ENCODE measurements around the gene POLR2E.

The POLR2E gene

GRCh38 chr19:1098177-1099051 is 3.2 kb upstream of the POLR2E start:
- no peak for DNase-seq (ENCODE audit: low read depth in 1 of 2, low spot score in 1 of 2)

- no peak for DNase-seq (ENCODE audit: low read depth in 1 of 2, low spot score in 1 of 2)
These were observed 2.6 kb upstream of the POLR2E start for GRCh38 chr19:1097810-1098176.

- DNase-seq (ENCODE audit: low read depth in 1 of 2, low spot score in 1 of 2): no peak
These were observed 559 bp downstream of the POLR2E start for GRCh38 chr19:1094655-1094977.

DNA sequence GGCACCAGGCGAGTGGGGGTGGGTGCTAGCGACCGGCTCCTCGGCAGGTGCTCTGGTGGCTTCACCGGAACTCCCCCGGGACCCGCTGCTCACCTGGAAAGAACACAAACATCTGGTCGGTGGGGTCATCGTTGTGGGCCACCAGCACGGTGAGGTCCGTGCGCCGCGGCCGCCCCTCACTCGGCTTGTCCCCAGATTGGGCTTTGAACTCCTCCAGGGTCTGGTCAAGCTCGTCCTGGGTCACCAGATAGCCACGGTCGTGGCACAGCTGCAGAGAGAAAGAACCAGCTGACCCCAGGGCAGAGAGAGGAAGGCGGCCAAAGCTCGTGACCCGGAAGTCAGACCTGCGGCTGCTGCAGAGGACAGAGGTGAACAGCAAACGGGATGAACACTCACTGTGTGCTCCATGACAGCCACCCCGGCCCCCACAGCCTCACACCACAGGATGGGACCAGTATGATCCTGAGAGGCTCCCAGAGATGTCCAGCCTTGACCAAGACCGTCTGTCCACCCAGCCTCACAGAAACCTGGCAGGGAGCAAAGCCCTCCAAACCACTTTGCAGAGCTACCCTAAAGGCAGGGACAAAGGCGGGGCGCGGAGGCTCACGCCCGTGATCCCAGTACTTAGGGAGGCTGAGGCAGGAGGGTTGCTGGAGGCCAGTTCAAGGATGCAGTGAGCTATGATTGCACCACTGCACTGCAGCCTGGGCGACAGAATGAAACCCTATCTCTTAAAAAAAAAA is 1.2 kb downstream of the POLR2E start:
- no peak for DNase-seq (ENCODE audit: low read depth in 1 of 2, low spot score in 1 of 2)

- no peak for DNase-seq (ENCODE audit: low read depth in 1 of 2, low spot score in 1 of 2)
These were observed 1.8 kb downstream of the POLR2E start for GRCh38 chr19:1093330-1093729.

DNA sequence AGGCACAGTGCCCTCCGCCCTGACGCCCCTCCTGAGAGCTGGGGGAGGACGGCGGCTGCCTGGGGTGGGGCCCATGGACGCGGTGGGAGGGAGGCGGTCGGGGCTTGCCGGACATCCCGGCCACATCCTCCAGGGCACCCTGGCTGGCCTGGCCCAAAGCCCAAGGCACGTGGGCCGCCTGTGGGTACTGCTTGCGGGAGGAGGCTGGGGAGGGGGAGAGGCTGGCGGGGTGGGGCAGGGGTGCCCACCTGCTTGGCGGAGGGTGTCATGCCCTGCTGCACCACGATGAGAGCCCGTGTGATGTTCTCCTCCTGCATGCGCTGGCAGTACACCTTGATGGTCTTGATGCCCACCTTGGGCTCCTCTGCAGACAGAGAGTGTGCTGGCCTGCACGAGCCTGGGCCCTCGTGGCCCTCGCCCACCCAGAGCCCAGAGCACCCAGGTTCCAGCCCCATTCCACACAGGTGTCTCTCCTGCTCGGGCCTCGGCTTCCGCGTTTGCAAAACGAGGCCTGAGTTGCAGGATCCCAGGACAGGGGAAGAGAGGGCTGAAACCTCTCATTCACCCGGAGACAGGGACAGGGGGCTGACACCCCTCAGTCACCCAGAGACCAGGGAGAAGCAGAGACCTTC is 3.5 kb downstream of the POLR2E start:
- no peak for DNase-seq (ENCODE audit: low read depth in 1 of 2, low spot score in 1 of 2)

GRCh38 chr19:1090731-1091543 is 4.2 kb downstream of the POLR2E start:
- no peak for DNase-seq (ENCODE audit: low read depth in 1 of 2, low spot score in 1 of 2)

DNA sequence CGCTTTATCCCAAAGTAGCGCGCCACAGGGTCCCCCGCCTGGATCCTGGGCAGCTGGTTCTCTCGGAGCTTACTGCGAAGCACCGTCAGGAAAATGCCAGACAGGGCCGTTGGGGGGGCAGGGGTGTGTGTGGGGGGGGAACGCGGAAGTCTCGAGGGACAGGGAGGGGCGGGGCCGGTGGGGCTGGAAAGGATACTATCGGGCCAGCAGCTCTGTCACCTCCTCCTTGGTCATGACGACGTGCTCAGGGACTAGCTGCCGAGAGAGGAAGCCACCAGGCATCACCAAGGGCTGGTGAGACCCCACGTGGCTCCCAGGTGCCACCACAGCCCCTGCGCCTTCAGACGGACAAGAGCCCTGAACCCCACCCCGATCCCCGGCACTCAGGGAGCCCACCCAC is 5.3 kb downstream of the POLR2E start:
- no peak for DNase-seq (ENCODE audit: low read depth in 1 of 2, low spot score in 1 of 2)

DNA sequence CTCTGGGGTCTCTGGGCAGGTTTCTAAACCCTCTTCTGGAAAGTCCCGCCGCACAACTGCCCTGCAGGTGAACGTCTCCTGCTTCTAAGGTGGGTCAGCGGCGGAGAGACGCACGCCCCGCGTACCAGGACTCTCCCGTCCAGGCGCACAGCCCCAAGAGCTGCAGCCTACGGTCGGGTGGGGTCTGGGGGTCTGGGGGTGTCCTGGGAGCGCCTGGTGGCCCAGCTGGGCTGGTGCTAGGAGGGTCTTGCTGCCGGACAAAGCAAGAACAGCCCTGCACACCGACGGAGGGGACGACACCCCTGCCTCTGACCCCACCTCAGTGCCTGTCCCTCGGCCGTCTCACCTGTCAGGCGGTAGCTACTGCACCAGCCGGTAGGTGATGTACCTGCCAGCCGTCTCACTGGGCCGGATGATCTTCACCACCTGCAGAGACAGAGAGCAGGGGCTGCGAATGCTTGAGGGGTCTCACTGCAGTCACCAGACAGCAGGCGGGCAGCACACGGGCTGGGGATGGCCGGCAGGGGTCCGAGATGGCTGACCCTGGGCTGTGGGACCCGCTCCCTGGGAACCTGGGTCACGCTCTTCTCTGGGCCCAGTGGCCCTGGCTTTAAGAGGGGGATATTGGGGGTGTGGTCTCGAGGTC is 5.9 kb downstream of the POLR2E start:
- no peak for DNase-seq (ENCODE audit: low read depth in 1 of 2, low spot score in 1 of 2)

DNA sequence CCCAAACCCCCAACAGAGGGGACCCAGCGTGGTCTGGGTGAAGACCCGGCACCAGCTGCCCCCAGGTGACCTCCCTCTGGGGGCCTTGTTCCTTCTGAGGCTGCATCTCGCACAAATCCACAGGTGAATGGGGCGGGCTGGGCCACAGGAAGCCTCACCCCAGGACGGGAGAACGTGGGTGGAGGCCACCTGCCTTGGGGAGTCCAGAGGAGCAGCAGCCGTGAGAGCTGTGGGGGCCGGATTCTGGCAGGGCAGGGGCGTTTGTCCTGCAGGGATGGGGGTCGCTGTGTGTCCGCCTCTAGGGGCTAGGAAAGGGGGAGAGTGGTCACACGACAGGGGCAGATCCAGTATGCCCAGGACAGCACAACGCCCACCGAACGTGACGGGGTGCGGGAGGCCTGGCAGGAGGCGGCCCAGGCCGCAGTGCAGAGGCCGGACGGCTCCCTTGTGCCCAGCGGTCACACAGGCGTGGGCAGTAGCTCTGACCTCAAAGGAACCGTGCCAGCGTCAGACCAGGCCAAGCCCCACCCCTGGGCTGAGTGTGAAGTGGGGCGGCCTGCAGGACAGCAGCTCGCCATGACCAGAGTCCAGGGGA is 6.7 kb downstream of the POLR2E start:
- DNase-seq (ENCODE audit: low read depth in 1 of 2, low spot score in 1 of 2): no peak

DNA sequence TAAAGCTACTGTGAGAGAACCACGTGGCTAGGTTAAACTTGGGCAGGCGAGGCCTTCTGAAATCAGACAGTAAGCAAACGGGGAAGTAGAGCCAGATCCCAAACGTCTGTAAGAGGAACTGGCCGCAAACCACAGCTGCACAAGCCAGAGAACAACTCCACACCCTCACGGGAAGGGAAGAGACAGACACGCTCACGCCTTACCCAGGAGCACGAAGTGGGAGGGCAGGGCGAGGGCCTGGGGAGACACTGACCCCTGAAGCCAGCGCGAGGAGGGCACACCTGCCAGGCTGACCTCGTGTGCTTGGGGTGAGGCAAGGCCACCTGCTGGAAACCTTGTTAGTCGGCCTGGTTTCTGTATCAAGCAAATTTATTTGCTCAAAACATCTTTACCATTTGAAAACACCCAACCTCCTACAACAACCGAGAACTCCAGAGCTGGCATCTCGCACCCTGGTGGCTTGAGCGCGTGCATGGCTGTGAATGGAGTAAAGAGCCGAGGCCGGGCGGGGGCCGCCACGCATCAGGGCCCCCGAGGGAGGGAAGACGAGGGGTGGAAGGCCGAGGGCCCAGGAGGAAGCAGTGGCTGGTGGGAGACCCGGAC is 7.3 kb downstream of the POLR2E start:
- DNase-seq (ENCODE audit: low read depth in 1 of 2, low spot score in 1 of 2): no peak

DNA sequence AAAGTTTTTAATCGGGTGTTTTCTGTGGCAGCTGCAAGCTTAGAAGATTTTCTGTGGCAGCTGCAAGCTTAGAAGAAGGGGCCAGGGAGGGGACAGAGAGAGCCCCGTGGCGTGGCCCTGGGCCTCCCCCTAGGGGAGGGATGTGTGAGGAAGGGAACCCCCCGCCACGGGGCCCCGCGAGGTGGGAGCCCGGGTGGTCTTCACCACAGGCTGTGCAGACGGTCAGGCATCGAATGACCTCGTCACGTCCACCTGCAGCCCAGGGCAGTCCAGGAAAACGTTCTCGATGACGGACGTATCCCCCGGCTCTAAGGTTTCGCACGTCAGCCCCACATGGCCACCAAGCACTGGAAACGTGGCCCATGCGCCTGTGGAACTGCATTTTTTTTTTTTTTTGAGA is 8.6 kb downstream of the POLR2E start:
- no peak for DNase-seq (ENCODE audit: low read depth in 1 of 2, low spot score in 1 of 2)

DNA sequence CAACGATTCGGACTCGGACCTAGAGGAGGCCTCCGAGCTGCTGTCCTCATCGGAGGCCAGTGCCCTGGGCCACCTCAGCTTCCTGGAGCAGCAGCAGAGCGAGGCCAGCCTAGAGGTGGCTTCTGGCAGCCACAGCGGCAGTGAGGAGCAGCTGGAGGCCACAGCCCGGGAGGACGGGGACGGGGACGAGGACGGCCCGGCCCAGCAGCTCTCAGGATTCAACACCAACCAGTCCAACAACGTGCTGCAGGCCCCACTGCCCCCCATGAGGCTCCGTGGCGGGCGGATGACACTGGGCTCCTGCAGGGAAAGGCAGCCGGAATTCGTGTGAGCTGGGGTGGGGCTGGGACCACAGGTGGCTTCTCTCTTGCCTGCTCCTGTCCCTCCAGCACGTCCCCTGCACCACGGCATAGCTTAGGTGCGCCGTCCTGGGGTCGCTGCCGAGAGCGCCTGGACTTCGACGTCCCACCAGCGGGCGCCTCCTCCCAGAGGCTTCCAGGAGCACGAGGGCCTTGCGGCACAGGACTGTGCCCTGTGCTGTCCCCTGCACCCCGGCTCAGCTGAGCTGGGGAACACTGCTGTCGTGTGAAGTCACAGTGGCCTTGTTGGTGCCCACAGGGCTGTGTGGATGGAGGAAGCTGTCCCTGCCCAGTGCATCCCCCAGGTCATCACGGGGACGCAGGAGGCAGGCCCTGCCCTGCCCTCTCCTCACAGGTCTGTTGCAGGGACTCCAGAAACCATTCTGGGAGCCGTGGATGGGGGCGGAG is 9.3 kb downstream of the POLR2E start:
- no peak for DNase-seq (ENCODE audit: low read depth in 1 of 2, low spot score in 1 of 2)

DNA sequence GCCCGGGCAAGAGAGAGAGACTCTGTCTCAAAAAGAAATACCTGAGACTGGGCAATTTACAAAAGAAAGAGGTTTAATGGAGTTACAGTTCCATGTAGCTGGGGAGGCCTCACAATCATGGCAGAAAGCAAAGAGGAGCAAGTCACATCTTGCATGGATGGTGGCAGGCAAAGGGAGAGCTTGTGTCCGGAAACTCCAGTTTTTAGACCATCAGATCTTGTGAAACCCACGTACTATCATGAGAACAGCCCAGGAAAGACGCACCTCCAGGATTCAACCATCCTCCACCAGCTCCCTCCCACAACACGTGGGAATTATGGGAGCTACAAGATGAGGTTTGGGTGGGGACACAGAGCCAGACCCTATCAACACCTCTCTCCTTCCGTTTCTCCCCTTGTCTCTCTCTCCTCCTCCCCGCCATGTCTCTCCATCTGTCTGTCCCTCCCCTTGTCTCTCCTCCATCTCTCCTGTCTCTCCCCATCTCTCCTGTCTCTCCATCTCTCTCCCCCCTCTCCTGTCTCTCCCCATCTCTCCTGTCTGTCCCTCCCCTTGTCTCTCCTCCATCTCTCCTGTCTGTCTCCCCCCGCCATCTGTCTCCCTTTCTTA is 10.0 kb downstream of the POLR2E start:
- DNase-seq (ENCODE audit: low read depth in 1 of 2, low spot score in 1 of 2): no peak

DNA sequence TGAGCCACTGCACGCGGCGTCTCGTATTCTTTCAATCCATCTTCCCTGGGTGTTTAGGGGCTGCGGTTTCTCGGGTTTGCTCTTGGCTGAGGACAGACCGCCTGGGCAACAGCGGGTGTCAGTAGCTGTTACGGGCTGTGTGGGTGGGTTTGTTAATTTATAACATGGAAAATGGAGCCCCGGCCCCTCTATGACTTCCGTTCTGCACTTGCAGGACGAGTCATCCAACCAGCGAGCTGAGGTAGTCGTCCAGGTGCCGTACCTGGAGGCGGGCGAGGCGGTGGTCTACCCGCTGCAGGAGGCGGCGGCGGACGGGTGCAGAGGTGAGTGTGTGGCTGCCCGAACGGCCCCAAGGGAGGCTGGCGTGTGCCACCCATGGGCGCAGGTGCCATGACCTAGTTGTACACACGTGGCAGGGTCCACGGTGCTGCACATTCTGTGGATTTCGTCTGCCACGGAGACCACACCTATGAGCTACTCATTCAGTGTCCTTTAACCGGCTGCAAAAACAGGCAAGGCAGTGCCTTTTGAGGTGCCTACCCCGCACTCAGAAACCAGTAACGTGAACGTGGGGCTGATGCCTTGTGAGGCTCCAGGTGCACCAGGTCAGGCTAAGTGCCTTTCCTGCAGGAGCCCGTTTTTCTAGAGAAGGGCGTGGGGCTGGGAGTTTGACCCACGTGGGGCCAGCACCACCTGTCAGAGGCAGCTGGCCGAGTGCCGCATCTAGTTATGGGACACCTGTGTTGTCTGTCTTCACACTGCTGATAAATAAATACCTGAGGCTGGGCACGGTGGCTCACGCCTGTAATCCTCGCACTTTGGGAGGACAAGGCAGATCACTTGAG is 10.9 kb downstream of the POLR2E start:
- DNase-seq (ENCODE audit: low read depth in 1 of 2, low spot score in 1 of 2): no peak

DNA sequence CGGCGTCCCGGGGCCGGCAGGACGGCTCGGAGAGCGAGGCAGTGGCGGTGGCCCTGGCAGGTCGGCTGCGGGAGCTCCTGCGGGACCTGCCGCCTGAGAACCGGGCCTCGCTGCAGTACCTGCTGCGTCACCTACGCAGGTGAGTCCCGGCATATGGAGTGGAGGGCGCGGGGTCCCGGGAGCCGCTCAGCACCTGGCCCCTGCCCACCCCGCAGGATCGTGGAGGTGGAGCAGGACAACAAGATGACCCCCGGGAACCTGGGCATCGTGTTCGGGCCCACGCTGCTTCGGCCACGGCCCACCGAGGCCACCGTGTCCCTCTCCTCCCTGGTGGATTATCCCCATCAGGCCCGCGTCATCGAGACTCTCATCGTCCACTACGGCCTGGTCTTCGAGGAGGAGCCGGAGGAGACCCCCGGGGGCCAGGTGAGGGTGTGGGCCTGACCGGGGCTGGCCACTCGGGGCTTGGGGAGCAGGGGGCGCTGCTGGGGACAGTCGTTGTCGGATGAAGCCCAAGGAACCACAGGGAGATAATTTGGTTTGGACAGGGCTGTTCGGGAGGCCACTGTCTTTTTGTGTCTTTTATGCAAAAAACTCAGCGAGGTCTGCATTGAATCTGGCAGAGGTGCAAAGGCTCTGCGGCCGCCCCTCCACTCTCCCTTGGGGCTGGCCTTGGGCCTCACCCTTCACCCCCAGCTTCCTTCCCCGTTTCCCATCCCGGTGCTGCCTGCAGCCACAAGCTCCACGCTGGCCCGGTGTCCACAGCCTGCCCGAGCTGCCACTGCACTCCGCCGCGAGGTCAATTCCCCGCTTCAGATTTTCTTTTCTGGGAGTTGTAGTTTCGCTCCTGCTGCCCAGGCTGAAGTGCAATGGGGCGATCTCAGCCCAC is 12.0 kb downstream of the POLR2E start:
- no peak for DNase-seq (ENCODE audit: low read depth in 1 of 2, low spot score in 1 of 2)

All from activated CD4-positive, alpha-beta T cell treated with anti-CD3 and anti-CD28 coated beads, Interleukin-2, amount 50 U/mL, for 24 hours (primary cell).